HEK293 (cell line): ENCODE data around the gene ZDHHC8.

Source experiments
- CTCF ChIP-seq: fragments of 450-650 bp; formaldehyde crosslinking; IDR thresholded peaks from 2 replicates; pipeline ENCODE4 v1.5.1; 2016; ENCODE audit warnings: missing biosample characterization, missing genetic modification characterization
- PATZ1 ChIP-seq: fragments of 450-650 bp; formaldehyde crosslinking; IDR thresholded peaks from 2 replicates; pipeline ENCODE4 v1.5.1; 2016; ENCODE audit warnings: missing biosample characterization, missing genetic modification characterization
- REST ChIP-seq: fragments of 450-650 bp; formaldehyde crosslinking; IDR thresholded peaks from 2 replicates; pipeline ENCODE4 v1.5.1; 2016; ENCODE audit warnings: missing biosample characterization, missing genetic modification characterization
- YY1 ChIP-seq: fragments of 450-650 bp; formaldehyde crosslinking; IDR thresholded peaks from 2 replicates; pipeline ENCODE4 v1.5.1; 2018; ENCODE audit warnings: missing biosample characterization, missing genetic modification characterization
- ZNF18 ChIP-seq: fragments of 450-650 bp; formaldehyde crosslinking; IDR thresholded peaks from 2 replicates; pipeline ENCODE4 v1.5.1; 2016; ENCODE audit warnings: missing biosample characterization, missing genetic modification characterization
- ZNF280D ChIP-seq: fragments of 450-650 bp; formaldehyde crosslinking; IDR thresholded peaks from 2 replicates; pipeline ENCODE4 v1.5.1; 2016; ENCODE audit warnings: missing biosample characterization, missing genetic modification characterization
- ZNF354C ChIP-seq: fragments of 450-650 bp; formaldehyde crosslinking; IDR thresholded peaks from 2 replicates; pipeline ENCODE4 v1.5.1; 2016; ENCODE audit warnings: missing biosample characterization, missing genetic modification characterization, low read depth, borderline replicate concordance
- ZNF37A ChIP-seq: fragments of 450-650 bp; IDR thresholded peaks from 2 replicates; pipeline ENCODE4 v1.5.1; 2018; ENCODE audit warnings: missing biosample characterization, missing genetic modification characterization
- ZNF580 ChIP-seq: fragments of 450-650 bp; formaldehyde crosslinking; IDR thresholded peaks from 2 replicates; pipeline ENCODE4 v1.5.1; 2016; ENCODE audit warnings: missing biosample characterization, missing genetic modification characterization
- ZNF654 ChIP-seq: fragments of 450-650 bp; formaldehyde crosslinking; IDR thresholded peaks from 2 replicates; pipeline ENCODE4 v1.5.1; 2016; ENCODE audit warnings: low read depth, missing biosample characterization, missing genetic modification characterization

GRCh38 chr22:20174785-20175596, 43.4 kb downstream of the ZDHHC8 start:
- TF ChIP-seq CTCF (peak; percentile 61), PATZ1 (tag by site-specific recombination) (peak; percentile 29; the same call in 1 of the 2 replicates), ZNF37A (no peak), ZNF354C (tag by site-specific recombination) (no peak), ZNF280D (tag by site-specific recombination) (no peak), ZNF654 (tag by site-specific recombination) (no peak), YY1 (tag by site-specific recombination) (no peak), ZNF18 (tag by site-specific recombination) (no peak), ZNF580 (tag by site-specific recombination) (no peak), REST (no peak)
